NCI-H2107 (cell line): ENCODE results near the gene DLAT.
"Not testable (repeated sequence)": the region's sequence is repeated elsewhere in the genome, so short reads cannot be mapped to it uniquely, and the experiment has no call there.

ENCODE experiments used
- DNase-seq: peaks from one replicate; lab custom pipeline; 2025; lab: John Stamatoyannopoulos, UW

Gene DLAT

GRCh38 chr11:112005422-112006094 is 19.6 kb upstream of the DLAT start:
- DNase-seq = no peak

- not testable (repeated sequence) for DNase-seq
Observed at GRCh38 chr11:112006095-112006441, 19.1 kb upstream of the DLAT start.

- not testable (repeated sequence) for DNase-seq
Observed at GRCh38 chr11:112011451-112011850, 13.8 kb upstream of the DLAT start.

GRCh38 chr11:112012874-112013273 is 12.3 kb upstream of the DLAT start:
- DNase-seq = no peak

- DNase-seq = no peak
Observed at GRCh38 chr11:112013497-112014164, 11.6 kb upstream of the DLAT start.

GRCh38 chr11:112016088-112016764 is 9.0 kb upstream of the DLAT start:
- no peak for DNase-seq

- DNase-seq = no peak
Observed at GRCh38 chr11:112016765-112017376, 8.3 kb upstream of the DLAT start.

- DNase-seq = no peak
Observed at GRCh38 chr11:112017538-112017937, 7.7 kb upstream of the DLAT start.

GRCh38 chr11:112019066-112019465 is 6.1 kb upstream of the DLAT start:
- no peak for DNase-seq

GRCh38 chr11:112023104-112023503 is 2.1 kb upstream of the DLAT start:
- DNase-seq = no peak

- DNase-seq = no peak
Observed at GRCh38 chr11:112024178-112024772, 933 bp upstream of the DLAT start.

GRCh38 chr11:112025707-112026106 is 499 bp downstream of the DLAT start:
- DNase-seq = no peak

- DNase-seq = not testable (repeated sequence)
Observed at GRCh38 chr11:112026784-112027410, 1.7 kb downstream of the DLAT start.

GRCh38 chr11:112029460-112029859 is 4.3 kb downstream of the DLAT start:
- no peak for DNase-seq

GRCh38 chr11:112033902-112034301 is 8.7 kb downstream of the DLAT start:
- no peak for DNase-seq

GRCh38 chr11:112037527-112037926 is 12.3 kb downstream of the DLAT start:
- DNase-seq = no peak

- DNase-seq = no peak
Observed at GRCh38 chr11:112042161-112042960, 17.2 kb downstream of the DLAT start.

GRCh38 chr11:112042961-112043304 is 17.7 kb downstream of the DLAT start:
- DNase-seq = no peak

- DNase-seq = no peak
Observed at GRCh38 chr11:112044961-112045360, 19.8 kb downstream of the DLAT start.

- DNase-seq = not testable (repeated sequence)
Observed at GRCh38 chr11:112046647-112047046, 21.4 kb downstream of the DLAT start.

GRCh38 chr11:112048256-112048655 is 23.0 kb downstream of the DLAT start:
- not testable (repeated sequence) for DNase-seq
